Spleen (tissue), 7 donors: ENCODE measurements around the gene RASA3.

Experiments
- CTCF ChIP-seq, 11 experiments: fragments of 200-600 bp in 7 of 11; fragments of 450-650 bp in 4 of 11; sonication (generic) in 4 of 11; IDR thresholded peaks in 8 of 11; conservative IDR thresholded peaks in 3 of 11; 1 replicate in 7 of 11; 2 replicates in 4 of 11; pipeline versions ENCODE4 v1.4.0 to v1.8.0; 2016 to 2021; ENCODE audit warnings: antibody characterized with exemption in 11 of 11, inconsistent platforms in 4 of 11, mild to moderate bottlenecking in 1 of 11
- POLR2A ChIP-seq, 3 donors: fragments of 450-650 bp; IDR thresholded peaks; one replicate each; pipeline ENCODE4 v1.5.1; 2017; ENCODE audit warnings: antibody characterized with exemption in 3 of 3, mild to moderate bottlenecking in 1 of 3
- POLR2AphosphoS5 ChIP-seq, 3 donors: sonication (generic); formaldehyde crosslinking; IDR thresholded peaks; one replicate each; pipeline ENCODE4 v1.5.1; 2017; ENCODE audit warnings: antibody characterized with exemption in 3 of 3
- donor health status: DM: no; HTN: no; CAD: no; lungs with moderate emphysema.
- donor health status: DM: no; HTN: no; CAD: no.
- donor health status: DM: no; HTN: no; CAD: no.

GRCh38 chr13:114146173-114146572 lies 13.8 kb upstream of the RASA3 start:
- TF ChIP-seq CTCF (IDR thresholded peaks at IDR 0.05 in 8 of 11, conservative IDR thresholded peaks at IDR 0.05 in 3 of 11) (no peak), POLR2A (IDR thresholded peaks at IDR 0.05) (no peak), POLR2AphosphoS5 (IDR thresholded peaks at IDR 0.05) (no peak)
